HUES48 (cell line): ENCODE data around the gene HAUS7.
"Not testable (repeated sequence)": the region's sequence is repeated elsewhere in the genome, so short reads cannot be mapped to it uniquely, and the experiment has no call there.

Experiments used
- H3K27ac ChIP-seq: one replicate; pipeline ENCODE4 v1.7.0; 2013; ENCODE audit warnings: low read depth, low read length, inconsistent platforms
- H3K27me3 ChIP-seq: 2 replicates; pipeline ENCODE4 v1.6.1; 2013; ENCODE audit warnings: mild to moderate bottlenecking, low read length; ENCODE audit not compliant: control insufficient read depth, insufficient read depth
- H3K36me3 ChIP-seq: 2 replicates; pipeline ENCODE4 v1.6.1; 2013; ENCODE audit warnings: low read length; ENCODE audit not compliant: control insufficient read depth, insufficient read depth
- H3K4me1 ChIP-seq: 2 replicates; pipeline ENCODE4 v1.6.1; 2013; ENCODE audit warnings: mild to moderate bottlenecking, low read length; ENCODE audit not compliant: control insufficient read depth, insufficient read depth
- H3K4me3 ChIP-seq: 2 replicates; pipeline ENCODE4 v1.5.1; 2013; ENCODE audit warnings: mild to moderate bottlenecking, low read depth, low read length
- H3K9ac ChIP-seq: 2 replicates; pipeline ENCODE4 v1.6.1; 2013; ENCODE audit warnings: mild to moderate bottlenecking, low read depth, low read length, moderate library complexity
- H3K9me3 ChIP-seq: 2 replicates; pipeline ENCODE4 v1.6.1; 2013; ENCODE audit warnings: low read length; ENCODE audit not compliant: control insufficient read depth, insufficient read depth

HAUS7 gene

DNA sequence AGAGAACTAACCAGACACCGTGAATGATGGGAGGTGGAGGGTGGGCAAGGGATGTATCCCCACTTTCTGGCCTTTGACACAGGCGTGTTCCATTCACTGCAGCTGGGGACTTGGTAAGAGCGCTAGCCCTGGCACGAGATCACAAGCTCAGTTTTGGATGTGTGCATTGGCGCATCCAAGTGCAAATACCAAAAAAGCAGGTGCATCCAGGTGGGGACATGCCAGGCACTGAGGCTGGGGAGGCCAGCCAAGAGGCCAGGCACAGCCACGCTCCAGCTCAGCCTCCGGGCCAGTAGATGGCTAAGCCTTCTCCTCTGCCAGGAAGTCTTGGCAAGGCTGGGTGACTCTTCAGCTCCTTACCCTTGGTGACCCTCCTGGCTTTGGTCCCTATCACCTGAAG, 63.5 kb downstream of the HAUS7 start:
- H3K27me3 ChIP-seq, result peaks cover 16% of the 10 kb centered on the region
- peaks cover 28% of the 10 kb centered on the region for H3K9me3 ChIP-seq
- no peak overlapping the region for H3K4me3 ChIP-seq
- H3K9ac ChIP-seq, result no peak overlapping the region
- H3K36me3 ChIP-seq, result no peaks in the 10 kb centered on the region
- H3K4me1 ChIP-seq, result no peaks in the 10 kb centered on the region
- no peak overlapping the region for H3K27ac ChIP-seq

DNA sequence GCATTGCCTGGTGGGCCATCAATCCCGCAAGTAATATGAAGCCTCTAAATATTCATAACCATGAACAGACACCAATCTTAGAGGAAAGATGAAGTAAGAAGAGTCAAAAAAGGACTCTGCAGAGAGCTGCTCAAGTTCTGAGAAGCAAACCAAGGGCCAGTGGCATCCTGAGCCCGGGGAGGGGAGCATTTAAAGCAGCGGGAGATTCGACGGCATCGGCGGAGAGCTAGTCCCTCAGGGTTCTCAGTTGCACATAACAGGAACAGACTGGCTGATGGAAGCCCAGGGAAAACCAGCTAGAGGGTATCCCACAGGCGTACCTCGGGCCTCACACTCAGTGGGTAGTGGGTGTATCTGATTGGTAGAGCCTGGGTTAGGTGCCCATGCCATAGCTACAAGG, 64.4 kb downstream of the HAUS7 start:
- Histone ChIP-seq H3K4me1 (no peaks in the 10 kb centered on the region), H3K27ac (no peak overlapping the region), H3K9ac (no peak overlapping the region), H3K27me3 (peaks cover 8% of the 10 kb centered on the region), H3K36me3 (no peaks in the 10 kb centered on the region), H3K4me3 (no peak overlapping the region), H3K9me3 (peaks cover 34% of the 10 kb centered on the region)

DNA sequence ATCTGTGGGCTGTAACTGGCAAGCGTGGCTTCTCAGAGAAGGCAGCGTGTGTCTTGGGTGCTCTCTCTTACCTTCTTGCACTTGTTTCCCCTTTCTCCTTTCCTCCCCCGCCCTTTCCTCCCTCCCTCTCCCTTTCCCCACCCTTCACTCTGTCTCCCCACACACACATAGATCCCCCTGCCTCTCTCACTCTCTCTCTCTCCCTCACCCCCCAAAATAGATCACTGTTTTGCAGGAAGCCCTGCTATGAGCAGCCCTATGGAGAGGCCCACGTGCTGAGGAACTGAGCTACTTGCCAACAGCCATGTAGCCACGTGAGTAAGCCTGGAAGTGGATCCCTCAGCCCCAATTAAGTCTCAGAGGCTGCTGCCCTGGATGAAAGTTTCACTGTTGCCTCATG, 65.0 kb downstream of the HAUS7 start:
- Histone ChIP-seq H3K4me1 (no peaks in the 10 kb centered on the region), H3K27me3 (peaks cover 2% of the 10 kb centered on the region; the same call in 1 of the 2 replicates), H3K4me3 (no peak overlapping the region), H3K9ac (no peak overlapping the region), H3K9me3 (peaks cover 34% of the 10 kb centered on the region), H3K27ac (no peak overlapping the region), H3K36me3 (no peaks in the 10 kb centered on the region)

DNA sequence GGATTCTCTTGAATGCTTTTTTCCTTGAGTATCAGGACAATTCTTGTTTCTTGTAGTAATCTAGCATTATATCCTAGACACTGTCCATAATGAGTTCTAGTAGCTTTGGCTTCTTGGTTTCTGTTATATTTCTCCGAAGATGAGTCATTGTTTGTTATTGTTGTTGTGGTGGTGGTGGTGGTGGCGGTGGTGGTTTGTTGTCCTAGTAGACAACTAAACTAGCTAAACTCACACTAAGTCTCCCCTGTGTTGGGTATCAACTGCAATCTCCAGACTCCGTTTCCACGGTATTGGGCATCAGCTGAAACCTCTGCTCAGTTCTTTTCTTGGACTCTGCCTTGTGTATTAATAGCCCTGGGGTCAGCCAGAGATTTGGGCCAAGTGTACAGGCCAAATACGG, 66.0 kb downstream of the HAUS7 start:
- H3K4me3 ChIP-seq, H3K36me3 ChIP-seq, H3K27me3 ChIP-seq, H3K4me1 ChIP-seq, H3K27ac ChIP-seq, H3K9ac ChIP-seq: not testable (repeated sequence)
- H3K9me3 ChIP-seq, result peaks cover 43% of the 10 kb centered on the region

DNA sequence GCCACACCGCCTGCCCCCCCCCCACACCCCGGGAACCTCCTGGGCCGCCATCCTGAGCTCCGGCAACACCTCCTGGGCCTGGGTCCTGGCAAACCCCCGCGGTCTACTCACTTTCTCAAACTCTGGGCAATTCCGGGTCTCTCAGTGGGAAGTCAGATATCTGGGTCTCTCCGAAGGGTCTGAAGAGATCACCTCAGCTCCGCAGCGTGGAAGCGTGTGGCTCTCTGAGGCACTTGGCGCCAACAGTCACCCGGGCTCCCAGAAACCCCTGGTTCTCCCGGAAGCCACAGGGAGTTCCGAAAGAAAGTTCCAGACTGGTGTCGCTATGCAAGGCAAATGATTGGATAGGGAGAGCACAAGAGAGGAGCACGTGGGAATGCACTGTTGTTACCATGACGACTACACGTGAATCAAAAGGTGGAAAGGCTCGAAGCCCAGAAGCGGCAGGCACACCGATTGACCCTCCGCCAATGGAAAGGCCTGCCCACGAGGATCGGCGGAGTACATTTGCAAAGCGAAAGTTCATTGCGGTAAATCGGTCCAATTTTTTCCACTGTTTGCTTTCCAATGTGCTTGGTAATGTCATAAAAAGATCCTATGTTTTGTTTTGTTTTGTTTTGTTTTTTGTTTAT, 69.1 kb downstream of the HAUS7 start, which contains the start of gene PNMA6E:
TSS of gene PNMA6E (minus strand) at position 218 of the 632 bp plus-strand sequence. CDS start 2,501 bp downstream, outside the sequence.
- Histone ChIP-seq H3K9me3 (peaks cover 45% of the 10 kb centered on the region), H3K27ac (no peak within 1 kb of the TSS), H3K36me3 (no peaks in the 10 kb centered on the region), H3K4me3 (no peak within 1 kb of the TSS), H3K27me3 (no peaks in the 10 kb centered on the region), H3K4me1 (no peaks in the 10 kb centered on the region), H3K9ac (no peak within 1 kb of the TSS)

DNA sequence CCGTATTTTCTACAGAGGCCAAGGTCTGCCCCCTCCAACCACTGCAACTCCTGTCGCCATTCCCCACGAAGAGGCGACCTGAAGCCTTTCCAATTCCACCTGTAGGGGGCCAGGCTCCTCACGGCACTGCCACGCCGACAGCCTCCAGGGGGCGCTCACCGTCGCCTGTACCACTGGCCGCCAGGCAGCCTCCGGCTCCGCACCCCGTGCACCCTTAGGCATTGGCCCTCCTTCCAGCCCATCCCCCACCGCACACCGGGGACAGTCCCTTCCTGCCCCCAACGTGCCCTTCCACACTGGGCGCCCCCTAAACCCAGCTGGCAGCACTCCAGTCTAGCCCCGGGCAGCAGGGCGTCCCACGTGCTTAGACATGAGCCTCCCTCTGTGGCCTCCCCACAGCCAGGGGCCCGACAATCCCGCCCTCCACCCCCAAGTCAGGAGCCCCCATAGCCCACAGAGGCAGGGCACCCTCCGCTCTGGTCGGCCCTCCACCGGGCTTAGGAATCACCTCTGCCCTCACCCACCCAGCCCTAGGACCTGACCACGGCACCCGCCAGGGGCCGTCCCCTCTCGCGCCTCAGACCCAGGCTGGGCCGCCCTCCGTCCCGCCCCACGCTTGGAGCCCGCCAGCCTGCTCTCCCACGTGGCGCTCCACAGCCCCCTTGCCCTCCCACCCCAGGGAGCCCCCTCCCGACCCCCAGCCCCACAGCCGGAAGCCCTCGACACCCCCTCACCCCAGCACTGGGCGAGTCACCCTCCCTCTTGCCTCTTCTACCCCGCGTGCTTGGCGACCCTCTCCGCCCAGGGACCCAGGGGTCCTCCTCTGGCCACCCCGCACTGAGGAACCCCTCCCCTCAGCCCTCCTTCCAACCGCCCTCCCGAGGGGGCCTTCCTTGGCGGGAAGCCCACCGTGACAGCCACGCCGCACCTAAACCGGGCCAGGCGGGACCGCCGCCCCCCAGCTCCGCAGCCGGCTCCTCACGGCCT, 69.9 kb downstream of the HAUS7 start:
- Histone ChIP-seq H3K4me3 (no peak overlapping the region), H3K4me1 (no peaks in the 10 kb centered on the region), H3K36me3 (no peaks in the 10 kb centered on the region), H3K9me3 (peaks cover 38% of the 10 kb centered on the region), H3K27ac (no peak overlapping the region), H3K9ac (no peak overlapping the region), H3K27me3 (no peaks in the 10 kb centered on the region)

DNA sequence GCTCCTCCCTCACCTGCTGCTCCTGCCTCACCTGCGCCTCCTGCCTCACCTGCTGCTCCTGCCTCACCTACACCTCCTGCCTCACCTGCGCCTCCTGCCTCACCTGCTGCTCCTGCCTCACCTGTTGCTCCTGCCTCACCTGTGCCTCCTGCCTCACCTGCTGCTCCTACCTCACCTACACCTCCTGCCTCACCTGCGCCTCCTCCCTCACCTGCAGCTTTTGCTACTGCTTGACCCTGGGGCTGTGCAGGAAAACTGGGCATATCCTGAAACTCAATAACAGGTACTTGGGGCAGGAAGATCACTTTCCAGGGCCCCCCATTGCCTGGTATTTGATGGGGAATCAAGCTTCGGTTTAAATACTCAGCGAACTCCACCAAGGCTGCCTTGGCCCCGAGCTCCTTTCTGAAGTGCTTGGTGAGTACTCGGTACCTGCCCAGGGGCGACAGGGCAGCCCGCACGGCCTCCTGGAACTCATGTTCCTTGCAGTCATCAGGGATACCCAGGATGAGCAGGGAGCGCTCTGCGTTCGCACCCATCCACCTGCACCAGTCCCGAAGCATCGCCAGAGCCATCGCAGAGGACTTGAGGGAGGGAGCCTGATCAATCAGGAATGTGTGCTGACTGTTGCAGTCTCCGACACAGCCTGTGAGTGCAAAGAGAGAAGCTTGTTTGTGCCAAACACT, 72.0 kb downstream of the HAUS7 start:
- Histone ChIP-seq H3K27me3 (no peaks in the 10 kb centered on the region), H3K4me1 (no peaks in the 10 kb centered on the region), H3K36me3 (no peaks in the 10 kb centered on the region), H3K9me3 (peaks cover 38% of the 10 kb centered on the region), H3K4me3 (no peak overlapping the region), H3K9ac (no peak overlapping the region), H3K27ac (no peak overlapping the region)
